Stomach smooth muscle (tissue), 2 donors: ENCODE data around the gene ALKBH3.

ENCODE experiments used
- H3K27ac ChIP-seq: one replicate; pipeline ENCODE4 v1.7.0; 2013; ENCODE audit warnings: mild to moderate bottlenecking, low read length, inconsistent platforms
- H3K27me3 ChIP-seq, 2 donors: one replicate each; pipeline ENCODE4 v1.7.0; 2013; ENCODE audit warnings: low read length in 2 of 2; ENCODE audit not compliant: insufficient read depth in 2 of 2, control insufficient read depth in 1 of 2
- H3K36me3 ChIP-seq, 2 donors: one replicate each; pipeline ENCODE4 v1.7.0; 2013; ENCODE audit warnings: low read length in 2 of 2; ENCODE audit not compliant: control insufficient read depth in 2 of 2, insufficient read depth in 2 of 2
- H3K4me1 ChIP-seq: one replicate; pipeline ENCODE4 v1.7.0; 2013; ENCODE audit warnings: low read length; ENCODE audit not compliant: control insufficient read depth, insufficient read depth
- H3K4me3 ChIP-seq, 2 donors: one replicate each; pipeline ENCODE4 v1.7.0; 2013; ENCODE audit warnings: low read length in 2 of 2
- H3K9ac ChIP-seq, 2 donors: one replicate each; pipeline ENCODE4 v1.7.0; 2013; ENCODE audit warnings: low read length in 2 of 2, mild to moderate bottlenecking in 1 of 2
- H3K9me3 ChIP-seq, 2 donors: one replicate each; pipeline ENCODE4 v1.7.0; 2013; ENCODE audit warnings: low read length in 2 of 2; ENCODE audit not compliant: control insufficient read depth in 2 of 2
- donor health status: healthy.
- donor health status: Pancreatic carcinoma.

Gene ALKBH3

GRCh38 chr11:43880640-43881159 is at the start of gene ALKBH3:
Gene ALKBH3 (plus strand): TSS chr11:43880831. CDS start chr11:43882653, 1,822 bp downstream.
- peak within 1 kb of the TSS; percentile 56 for H3K27ac ChIP-seq
- H3K36me3 ChIP-seq = peaks cover 17 to 19% of the 10 kb centered on the region in 2 donors
- H3K9ac ChIP-seq = peak within 1 kb of the TSS; percentile 87 to 97
- H3K27me3 ChIP-seq = no peaks in the 10 kb centered on the region
- H3K9me3 ChIP-seq = no peaks in the 10 kb centered on the region
- H3K4me3 ChIP-seq = peak within 1 kb of the TSS; percentile 82 to 98
- peaks cover 16% of the 10 kb centered on the region for H3K4me1 ChIP-seq

- H3K36me3 ChIP-seq = no peaks in the 10 kb centered on the region
- H3K9me3 ChIP-seq = no peaks in the 10 kb centered on the region
- no peak overlapping the region for H3K9ac ChIP-seq
- no peak overlapping the region for H3K27ac ChIP-seq
- H3K4me3 ChIP-seq = no peak overlapping the region
- no peaks in the 10 kb centered on the region for H3K27me3 ChIP-seq
- peaks cover 5% of the 10 kb centered on the region for H3K4me1 ChIP-seq
Observed at GRCh38 chr11:43830928-43831440, 49.6 kb upstream of the ALKBH3 start.

GRCh38 chr11:43832536-43832935 is 48.1 kb upstream of the ALKBH3 start:
- Histone ChIP-seq H3K27me3 (no peaks in the 10 kb centered on the region), H3K9ac (no peak overlapping the region), H3K36me3 (no peaks in the 10 kb centered on the region), H3K27ac (no peak overlapping the region), H3K9me3 (no peaks in the 10 kb centered on the region), H3K4me3 (no peak overlapping the region), H3K4me1 (peaks cover 5% of the 10 kb centered on the region)

- no peak overlapping the region for H3K9ac ChIP-seq
- H3K36me3 ChIP-seq = peaks cover 0 to 2% of the 10 kb centered on the region in 2 donors
- no peak overlapping the region for H3K27ac ChIP-seq
Observed at GRCh38 chr11:43833657-43834073, 47.0 kb upstream of the ALKBH3 start.

GRCh38 chr11:43834286-43834685 is 46.3 kb upstream of the ALKBH3 start:
- Histone ChIP-seq H3K27ac (no peak overlapping the region), H3K9me3 (no peaks in the 10 kb centered on the region), H3K9ac (no peak overlapping the region)

More at GRCh38 chr11:43833657-43834073, 47.0 kb upstream of the ALKBH3 start:
- H3K4me3 ChIP-seq = no peak overlapping the region
- H3K27me3 ChIP-seq = no peaks in the 10 kb centered on the region
- H3K9me3 ChIP-seq = no peaks in the 10 kb centered on the region
- H3K4me1 ChIP-seq = peaks cover 5% of the 10 kb centered on the region

GRCh38 chr11:43835104-43835503 is 45.5 kb upstream of the ALKBH3 start:
- no peaks in the 10 kb centered on the region for H3K27me3 ChIP-seq
- H3K36me3 ChIP-seq = peaks cover 0 to 4% of the 10 kb centered on the region in 2 donors
- H3K4me1 ChIP-seq = peaks cover 5% of the 10 kb centered on the region
- H3K27ac ChIP-seq = no peak overlapping the region
- no peak overlapping the region for H3K9ac ChIP-seq
- no peak overlapping the region for H3K4me3 ChIP-seq
- no peaks in the 10 kb centered on the region for H3K9me3 ChIP-seq

More at GRCh38 chr11:43834286-43834685, 46.3 kb upstream of the ALKBH3 start:
- Histone ChIP-seq H3K27me3 (no peaks in the 10 kb centered on the region), H3K4me1 (peaks cover 5% of the 10 kb centered on the region), H3K4me3 (no peak overlapping the region), H3K36me3 (peaks cover 0 to 4% of the 10 kb centered on the region in 2 donors)

- Histone ChIP-seq H3K27ac (no peak overlapping the region), H3K36me3 (peaks cover 0 to 4% of the 10 kb centered on the region in 2 donors), H3K4me1 (peaks cover 5% of the 10 kb centered on the region), H3K9me3 (no peaks in the 10 kb centered on the region), H3K27me3 (no peaks in the 10 kb centered on the region), H3K9ac (no peak overlapping the region), H3K4me3 (no peak overlapping the region)
Observed at GRCh38 chr11:43837879-43838278, 42.8 kb upstream of the ALKBH3 start.

GRCh38 chr11:43842021-43842420 is 38.6 kb upstream of the ALKBH3 start:
- Histone ChIP-seq H3K36me3 (peaks cover 2 to 4% of the 10 kb centered on the region in 2 donors), H3K4me3 (no peak overlapping the region), H3K9ac (no peak overlapping the region), H3K9me3 (no peaks in the 10 kb centered on the region), H3K27me3 (no peaks in the 10 kb centered on the region), H3K27ac (no peak overlapping the region), H3K4me1 (no peaks in the 10 kb centered on the region)

GRCh38 chr11:43845816-43846215 is 34.8 kb upstream of the ALKBH3 start:
- Histone ChIP-seq H3K36me3 (peaks cover 0 to 2% of the 10 kb centered on the region in 2 donors), H3K9ac (no peak overlapping the region)

GRCh38 chr11:43852057-43852636 is 28.5 kb upstream of the ALKBH3 start:
- Histone ChIP-seq H3K4me1 (no peaks in the 10 kb centered on the region), H3K9me3 (no peaks in the 10 kb centered on the region), H3K27me3 (no peaks in the 10 kb centered on the region), H3K9ac (no peak overlapping the region), H3K4me3 (no peak overlapping the region), H3K27ac (no peak overlapping the region), H3K36me3 (peaks cover 3 to 4% of the 10 kb centered on the region in 2 donors)

More at GRCh38 chr11:43845816-43846215, 34.8 kb upstream of the ALKBH3 start:
- no peak overlapping the region for H3K4me3 ChIP-seq
- H3K27ac ChIP-seq = no peak overlapping the region
- H3K27me3 ChIP-seq = no peaks in the 10 kb centered on the region
- H3K4me1 ChIP-seq = no peaks in the 10 kb centered on the region
- no peaks in the 10 kb centered on the region for H3K9me3 ChIP-seq

GRCh38 chr11:43853781-43854180 is 26.9 kb upstream of the ALKBH3 start:
- no peak overlapping the region for H3K27ac ChIP-seq
- H3K27me3 ChIP-seq = no peaks in the 10 kb centered on the region
- H3K9me3 ChIP-seq = no peaks in the 10 kb centered on the region

More at GRCh38 chr11:43853781-43854180, 26.9 kb upstream of the ALKBH3 start:
- no peak overlapping the region for H3K4me3 ChIP-seq
- peaks cover 3 to 4% of the 10 kb centered on the region in 2 donors for H3K36me3 ChIP-seq
- no peak overlapping the region for H3K9ac ChIP-seq
- no peaks in the 10 kb centered on the region for H3K4me1 ChIP-seq
